Measurements from ENCODE around the gene TMEM269. TPM values are rescaled to one million over a fixed set of nuclear protein-coding genes. Genes with fewer than 3 reads are reported as not detected.
A peak's percentile ranks its signal among the peaks of the same experiment; 100 is the strongest.

Gene TMEM269
- total and polyA plus RNA-seq, 10 of the 15 experiments (the other 5 are each of a cell fraction or from before 2014, with no cell fraction given), result 0.02 to 0.26 (median 0.06) TPM; not detected in 2

GRCh38 chr1:42846257-42847110 lies 61.7 kb downstream of the TMEM269 start, which contains the start of gene ZNF691 (continued):
- TF ChIP-seq ZNF592 (IDR thresholded peaks at IDR 0.05), result no peak
- peak in 1 of 2 experiments; percentile 7; a peak in 1 of 4 replicates for TF ChIP-seq IKZF2 (IDR thresholded peaks at IDR 0.05)
- TF ChIP-seq ZBTB33 (IDR thresholded peaks at IDR 0.05), result no peak
- TF ChIP-seq HCFC1 (IDR thresholded peaks at IDR 0.05; ENCODE audit: low read length), result peak; percentile 95
- TF ChIP-seq HSF1 (IDR thresholded peaks at IDR 0.05; ENCODE audit: low read depth, low read length), result no peak
- no peak for TF ChIP-seq FOXM1 (IDR thresholded peaks at IDR 0.05; ENCODE audit: low read depth, low read length)
- TF ChIP-seq ZNF217 (IDR thresholded peaks at IDR 0.05), result no peak
- peak; percentile 90 for TF ChIP-seq FOS (IDR thresholded peaks at IDR 0.05; ENCODE audit: borderline replicate concordance, extremely low read depth, insufficient read length)
- TF ChIP-seq ATF7 (IDR thresholded peaks at IDR 0.05; ENCODE audit: low read depth), result no peak

Data from GM12878 (cell line).